NCI-H524 treated with DMSO at 0.1 percent for 48 hours (cell line): ENCODE results near the gene COX6B2.
A peak's percentile ranks its signal among the peaks of the same experiment; 100 is the strongest.

Experiments used
- DNase-seq: peaks from one replicate; lab custom pipeline; 2025; lab: John Stamatoyannopoulos, UW

The COX6B2 gene

GRCh38 chr19:55362174-55362989 is 7.9 kb upstream of the COX6B2 start:
- no peak for DNase-seq

GRCh38 chr19:55360902-55361301 is 6.4 kb upstream of the COX6B2 start:
- DNase-seq: no peak

- DNase-seq: peak; percentile 47
Observed at GRCh38 chr19:55358943-55359908, 4.7 kb upstream of the COX6B2 start.

GRCh38 chr19:55358493-55358892 is 4.0 kb upstream of the COX6B2 start:
- no peak for DNase-seq

GRCh38 chr19:55355213-55355821 is 798 bp upstream of the COX6B2 start:
- no peak for DNase-seq

- DNase-seq: no peak
Observed at GRCh38 chr19:55353803-55354697, 469 bp downstream of the COX6B2 start.

GRCh38 chr19:55353356-55353802 is 1.1 kb downstream of the COX6B2 start:
- no peak for DNase-seq

GRCh38 chr19:55352549-55353145 is 1.9 kb downstream of the COX6B2 start:
- DNase-seq: no peak

GRCh38 chr19:55352040-55352439 is 2.5 kb downstream of the COX6B2 start:
- no peak for DNase-seq

GRCh38 chr19:55350620-55351315 is 3.8 kb downstream of the COX6B2 start:
- no peak for DNase-seq

- DNase-seq: no peak
Observed at GRCh38 chr19:55348317-55349034, 6.0 kb downstream of the COX6B2 start.

- DNase-seq: no peak
Observed at GRCh38 chr19:55347442-55348009, 7.0 kb downstream of the COX6B2 start.

- no peak for DNase-seq
Observed at GRCh38 chr19:55346725-55347441, 7.6 kb downstream of the COX6B2 start.

GRCh38 chr19:55345818-55346724 is 8.4 kb downstream of the COX6B2 start:
- no peak for DNase-seq

GRCh38 chr19:55345101-55345817 is 9.3 kb downstream of the COX6B2 start:
- DNase-seq: no peak

GRCh38 chr19:55344444-55344843 is 10.1 kb downstream of the COX6B2 start:
- no peak for DNase-seq
